MV-4-11 (cell line): ENCODE results near the gene ADGRG6.
"Not testable (repeated sequence)": the region's sequence is repeated elsewhere in the genome, so short reads cannot be mapped to it uniquely, and the experiment has no call there.

Experiments
- DNase-seq: peaks from one replicate; lab custom pipeline; 2025; lab: John Stamatoyannopoulos, UW

Gene ADGRG6

GRCh38 chr6:142446576-142446975 is 144.8 kb downstream of the ADGRG6 start:
- DNase-seq: no peak

- DNase-seq: no peak
Measured at GRCh38 chr6:142448091-142448729, 146.4 kb downstream of the ADGRG6 start.

- DNase-seq: not testable (repeated sequence)
Measured at GRCh38 chr6:142450856-142451255, 149.0 kb downstream of the ADGRG6 start.

- no peak for DNase-seq
Measured at GRCh38 chr6:142452993-142453392, 151.2 kb downstream of the ADGRG6 start.

- DNase-seq: not testable (repeated sequence)
Measured at GRCh38 chr6:142454196-142454595, 152.4 kb downstream of the ADGRG6 start.

- not testable (repeated sequence) for DNase-seq
Measured at GRCh38 chr6:142454848-142455247, 153.0 kb downstream of the ADGRG6 start.

- no peak for DNase-seq
Measured at GRCh38 chr6:142455957-142456589, 154.3 kb downstream of the ADGRG6 start.

- DNase-seq: no peak
Measured at GRCh38 chr6:142457638-142458406, 156.0 kb downstream of the ADGRG6 start.

- DNase-seq: no peak
Measured at GRCh38 chr6:142458836-142459235, 157.0 kb downstream of the ADGRG6 start.

GRCh38 chr6:142459271-142459670 is 157.5 kb downstream of the ADGRG6 start:
- no peak for DNase-seq

GRCh38 chr6:142462260-142462659 is 160.5 kb downstream of the ADGRG6 start:
- no peak for DNase-seq

- DNase-seq: no peak
Measured at GRCh38 chr6:142463988-142464387, 162.2 kb downstream of the ADGRG6 start.

GRCh38 chr6:142469220-142469619 is 167.4 kb downstream of the ADGRG6 start:
- no peak for DNase-seq

- DNase-seq: no peak
Measured at GRCh38 chr6:142470421-142470820, 168.6 kb downstream of the ADGRG6 start.

- peak; percentile 25 for DNase-seq
Measured at GRCh38 chr6:142474531-142475289, 172.9 kb downstream of the ADGRG6 start.

- DNase-seq: no peak
Measured at GRCh38 chr6:142476452-142476851, 174.6 kb downstream of the ADGRG6 start.

- DNase-seq: peak; percentile 70
Measured at GRCh38 chr6:142478117-142478516, 176.3 kb downstream of the ADGRG6 start.

- DNase-seq: no peak
Measured at GRCh38 chr6:142481466-142481865, 179.7 kb downstream of the ADGRG6 start.

GRCh38 chr6:142482249-142482648 is 180.4 kb downstream of the ADGRG6 start:
- DNase-seq: peak; percentile 39

GRCh38 chr6:142482974-142483373 is 181.2 kb downstream of the ADGRG6 start:
- peak; percentile 51 for DNase-seq

GRCh38 chr6:142485256-142485655 is 183.4 kb downstream of the ADGRG6 start:
- DNase-seq: no peak
